Mucosa of descending colon (tissue), 3 donors: ENCODE measurements around the gene SERBP1. TPM values are rescaled to one million over a fixed set of nuclear protein-coding genes. Genes with fewer than 3 reads are reported as not detected.

Experiments used
- ATAC-seq: fragments of 200-7000 bp; cut with Tn5 transposase; one replicate; pipeline ENCODE4 v1.9.1; 2020; ENCODE audit warnings: mild to moderate bottlenecking, moderate library complexity
- DNase-seq, 3 donors: peaks; one replicate each; pipeline ENCODE4 v3.0.0-alpha.2; 2020
- H3K36me3 ChIP-seq: fragments of 200-600 bp; one replicate; pipeline ENCODE4 v1.8.0; 2021; ENCODE audit warnings: low read depth, mild to moderate bottlenecking
- H3K4me1 ChIP-seq: fragments of 200-600 bp; one replicate; pipeline ENCODE4 v1.8.0; 2021; ENCODE audit warnings: low read depth, mild to moderate bottlenecking
- H3K4me3 ChIP-seq: fragments of 200-600 bp; one replicate; pipeline ENCODE4 v1.8.0; 2021; ENCODE audit warnings: mild to moderate bottlenecking
- H3K9me3 ChIP-seq: fragments of 200-600 bp; one replicate; pipeline ENCODE4 v1.8.0; 2021; ENCODE audit warnings: mild to moderate bottlenecking
- CTCF ChIP-seq: fragments of 200-600 bp; IDR thresholded peaks from one replicate; pipeline ENCODE4 v1.8.0; 2022; ENCODE audit warnings: antibody characterized with exemption, mild to moderate bottlenecking
- intact Hi-C, 2 donors: fragments of 100-400 bp; cut with DNase I in 1 of 2; cut with micrococcal nuclease in 1 of 2; formaldehyde crosslinking; loops; one replicate each; pipeline versions ENCODE4 v1.11.0 to v1.11.1; 2022; cut with DNase I, micrococcal nuclease
- long read RNA-seq, 2 donors: library from polyadenylated mRNA; unstranded; transcript quantifications; one replicate each; pipeline ENCODE4 v2.0.0, GENCODE V29; 2019 to 2021
- total RNA-seq, 3 donors: library from RNA; stranded (reverse); fragmentation: NEBNext Ultra II Directional in 2 of 3; extraction: Animal tissue kit (Norgen Biotek cat#: 25700) in 2 of 3; gene quantifications; one replicate each; pipeline versions ENCODE4 v1.2.1 to v1.2.4, GENCODE V29; 2021 to 2023
- donor health status: DM: no; HTN: no; CAD: no; lungs with moderate emphysema.
- donor health status: DM: no; HTN: no; CAD: no.
- donor health status: DM: no; HTN: yes; CAD: no.

The SERBP1 gene
- 100 to 1,000 TPM; 134 to 160 (median 155) TPM for total RNA-seq
- long read RNA-seq, donor 1, full-length matches to known transcripts = 206 of 225 reads
- long read RNA-seq, donor 1, partial matches to known transcripts = 10 of 225 reads
- long read RNA-seq, donor 1, other reads (novel, unspliced or antisense) = 9 of 225 reads
- long read RNA-seq, donor 2, full-length matches to known transcripts = 85 of 111 reads
- long read RNA-seq, donor 2, partial matches to known transcripts = 18 of 111 reads
- long read RNA-seq, donor 2, other reads (novel, unspliced or antisense) = 8 of 111 reads

- Histone ChIP-seq H3K4me1 (peaks cover 25% of the 10 kb centered on the region), H3K4me3 (peak within 1 kb of the TSS; percentile 90), H3K36me3 (no peaks in the 10 kb centered on the region), H3K9me3 (no peaks in the 10 kb centered on the region)
- DNase-seq (peak; percentile 97 to 98 (median 97)), ATAC-seq (peak; percentile 96)
- no peak for TF ChIP-seq CTCF
- intact Hi-C loops = no loop called here
Measured at GRCh38 chr1:67430358-67431155, at the start of gene SERBP1. Gene SERBP1 (minus strand): TSS chr1:67430402. CDS start chr1:67430300, 102 bp downstream.

- Histone ChIP-seq H3K4me1 (no peaks in the 10 kb centered on the region), H3K4me3 (no peak overlapping the region), H3K9me3 (no peaks in the 10 kb centered on the region), H3K36me3 (no peaks in the 10 kb centered on the region)
- DNase-seq (peak in 2 of 3 donors; percentile 18 to 28), ATAC-seq (peak; percentile 73)
- no peak for TF ChIP-seq CTCF
- intact Hi-C loops = no loop called here
Measured at GRCh38 chr1:67479146-67479891, 49.1 kb upstream of the SERBP1 start.

- no peaks in the 10 kb centered on the region for H3K36me3 ChIP-seq
- H3K4me1 ChIP-seq = no peaks in the 10 kb centered on the region
- TF ChIP-seq CTCF = no peak
- no peak for DNase-seq
- no peak overlapping the region for H3K4me3 ChIP-seq
- no peaks in the 10 kb centered on the region for H3K9me3 ChIP-seq
- intact Hi-C loops = no loop called here
- no peak for ATAC-seq
Measured at GRCh38 chr1:67476906-67477305, 46.7 kb upstream of the SERBP1 start.

- DNase-seq (no peak), ATAC-seq (no peak)
- Histone ChIP-seq H3K36me3 (no peaks in the 10 kb centered on the region), H3K4me1 (no peaks in the 10 kb centered on the region), H3K4me3 (no peak overlapping the region), H3K9me3 (no peaks in the 10 kb centered on the region)
- TF ChIP-seq CTCF = no peak
- intact Hi-C loops = no loop called here
Measured at GRCh38 chr1:67476006-67476482, 45.8 kb upstream of the SERBP1 start.

- no peak for TF ChIP-seq CTCF
- Histone ChIP-seq H3K36me3 (no peaks in the 10 kb centered on the region), H3K9me3 (no peaks in the 10 kb centered on the region), H3K4me1 (no peaks in the 10 kb centered on the region), H3K4me3 (no peak overlapping the region)
- DNase-seq = peak in 1 of 3 donors; percentile 4
- intact Hi-C loops = no loop called here
- ATAC-seq = no peak
Measured at GRCh38 chr1:67472056-67472455, 41.9 kb upstream of the SERBP1 start.
